ENCODE measurements around the gene INSL3. TPM values are rescaled to one million over a fixed set of nuclear protein-coding genes. Genes with fewer than 3 reads are reported as not detected.

Gene INSL3
- total RNA-seq, 6 experiments from 2014 or later, result not detected

- intact Hi-C loops (cut with DNase I), result loop anchor here in 1 of 2 donors (10.0 kb wide), 1 partner anchor 57 kb away; the partner anchor contains the start of gene MAP1S
- Histone ChIP-seq H3K36me3 (no peaks in the 10 kb centered on the region), H3K4me3 (no peak overlapping the region), H3K27me3 (no peaks in the 10 kb centered on the region), H3K4me1 (no peaks in the 10 kb centered on the region), H3K27ac (no peak overlapping the region), H3K9me3 (no peaks in the 10 kb centered on the region)
- ATAC-seq (no peak), DNase-seq (no peak)
- 71% methylated on average over 1 of the region's 4 CpGs for WGBS (ENCODE audit: insufficient coverage, low coverage, low lambda C conversion rate, missing lambda C conversion rate)
- TF ChIP-seq POLR2A (IDR thresholded peaks at IDR 0.05), result no peak
- no peak for TF ChIP-seq CTCF (IDR thresholded peaks at IDR 0.05)
Measured at GRCh38 chr19:17772172-17772571, 49.1 kb downstream of the INSL3 start.

- TF ChIP-seq POLR2A (IDR thresholded peaks at IDR 0.05) (no peak), CTCF (IDR thresholded peaks at IDR 0.05) (no peak)
- H3K9me3 ChIP-seq, result no peaks in the 10 kb centered on the region
- no peak for ATAC-seq
- 60% methylated on average over 1 of the region's 13 CpGs for WGBS (ENCODE audit: insufficient coverage, low coverage, low lambda C conversion rate, missing lambda C conversion rate)
- no peak overlapping the region for H3K4me3 ChIP-seq
- H3K36me3 ChIP-seq, result no peaks in the 10 kb centered on the region
- peaks cover 0 to 9% (median 0%) of the 10 kb centered on the region in 4 donors for H3K4me1 ChIP-seq
- no peak overlapping the region for H3K27ac ChIP-seq
- intact Hi-C loops (cut with DNase I), result loop anchor here in 1 of 2 donors (10.0 kb wide), 1 partner anchor 56 kb away; the partner anchor contains the start of gene MAP1S
- DNase-seq, result no peak
- H3K27me3 ChIP-seq, result no peaks in the 10 kb centered on the region
Measured at GRCh38 chr19:17770613-17771012, 50.7 kb downstream of the INSL3 start.

- H3K4me3 ChIP-seq, result no peak overlapping the region
- 33% methylated on average over 1 of the region's 1 CpG for WGBS (ENCODE audit: insufficient coverage, low coverage, low lambda C conversion rate, missing lambda C conversion rate)
- ATAC-seq, result no peak
- TF ChIP-seq POLR2A (IDR thresholded peaks at IDR 0.05) (no peak), CTCF (IDR thresholded peaks at IDR 0.05) (no peak)
- peaks cover 0 to 9% (median 0%) of the 10 kb centered on the region in 4 donors for H3K4me1 ChIP-seq
- intact Hi-C loops (cut with DNase I), result no loop called here
- no peaks in the 10 kb centered on the region for H3K36me3 ChIP-seq
- H3K9me3 ChIP-seq, result no peaks in the 10 kb centered on the region
- no peak overlapping the region for H3K27ac ChIP-seq
- H3K27me3 ChIP-seq, result no peaks in the 10 kb centered on the region
- no peak for DNase-seq
Measured at GRCh38 chr19:17767559-17767958, 53.8 kb downstream of the INSL3 start.

- H3K27ac ChIP-seq, result no peak overlapping the region
- TF ChIP-seq CTCF (IDR thresholded peaks at IDR 0.05) (peak; percentile 61 to 85 (median 72)), POLR2A (IDR thresholded peaks at IDR 0.05) (no peak)
- peak; percentile 86 to 91 (median 88) for ATAC-seq
- intact Hi-C loops (cut with DNase I), result no loop called here
- no peaks in the 10 kb centered on the region for H3K36me3 ChIP-seq
- peaks cover 0 to 9% (median 0%) of the 10 kb centered on the region in 4 donors for H3K4me1 ChIP-seq
- DNase-seq, result peak; percentile 80 to 86 (median 84)
- H3K27me3 ChIP-seq, result no peaks in the 10 kb centered on the region
- WGBS (ENCODE audit: insufficient coverage, low coverage, low lambda C conversion rate, missing lambda C conversion rate), result 8% methylated on average over 9 of the region's 29 CpGs
- no peak overlapping the region for H3K4me3 ChIP-seq
- H3K9me3 ChIP-seq, result no peaks in the 10 kb centered on the region
Measured at GRCh38 chr19:17766543-17767131, 54.7 kb downstream of the INSL3 start.

Small RNA genes within 50 kb of the gene (small RNA-seq; reads per million reads assigned to genes)
- 0 reads per million in 2 experiments for gene SNORA68

Other genes with a start within 250 kb of the INSL3 start
- gene UNC13A, start 133.2 kb downstream of the INSL3 start, total RNA-seq, result under 1 TPM in 1 of 6 experiments, not detected in 5; 0.02 TPM
- gene MAP1S, start 102.0 kb downstream of the INSL3 start, total RNA-seq, result 10 to 100 TPM; 11.1 to 31.3 (median 14.9) TPM
- 1 to 10 TPM in 4 of 6 experiments, under 1 TPM in 2; 0.93 to 3.6 (median 1.3) TPM for gene FCHO1, start 70.0 kb downstream of the INSL3 start, total RNA-seq
- 10 to 100 TPM in 2 of 6 experiments, 1 to 10 TPM in 3, under 1 TPM in 1; 0.26 to 13.6 (median 3.1) TPM for gene B3GNT3, start 26.4 kb downstream of the INSL3 start, total RNA-seq
- 1 to 10 TPM; 1.1 to 5.5 (median 2.3) TPM for gene JAK3, start 26.5 kb upstream of the INSL3 start, total RNA-seq
- 100 to 1,000 TPM; 449 to 778 (median 494) TPM for gene RPL18A, start 38.4 kb upstream of the INSL3 start, total RNA-seq
- gene SLC5A5, start 50.4 kb upstream of the INSL3 start, total RNA-seq, result not detected
- 10 to 100 TPM; 20.6 to 45.3 (median 30.7) TPM for gene CCDC124, start 111.5 kb upstream of the INSL3 start, total RNA-seq
- gene KCNN1, start 145.6 kb upstream of the INSL3 start, total RNA-seq, result not detected
- gene ARRDC2, start 186.7 kb upstream of the INSL3 start, total RNA-seq, result 10 to 100 TPM in 4 of 6 experiments, 1 to 10 TPM in 2; 3.6 to 28.5 (median 10.8) TPM